Measurements from ENCODE around the gene SETD1A.

Gene SETD1A

DNA sequence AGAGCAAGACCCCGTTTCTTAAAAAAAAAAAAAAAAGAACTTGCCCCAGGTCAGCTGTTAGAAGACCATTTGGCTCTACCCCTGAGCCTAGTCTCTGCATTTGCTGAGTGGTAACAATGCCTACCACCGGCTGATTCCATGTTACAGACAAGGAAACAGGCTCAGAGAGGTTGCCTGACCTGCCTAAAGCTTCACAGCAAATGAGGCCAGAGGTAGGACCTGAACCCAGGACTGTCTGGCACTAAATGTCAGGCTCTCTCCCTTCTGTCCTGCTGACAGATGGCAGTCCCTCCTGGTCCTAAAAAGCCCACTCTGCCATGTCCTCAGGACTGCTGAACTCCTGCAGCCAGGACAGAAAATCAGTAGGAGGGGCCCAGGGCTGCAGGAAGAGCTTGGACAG, 47.1 kb downstream of the SETD1A start:
- no peak overlapping the region for H3K4me3 ChIP-seq (replicated peaks; ENCODE audit: insufficient read depth, low read length)
- TF ChIP-seq REST (IDR thresholded peaks at IDR 0.05; ENCODE audit: insufficient replicate concordance, low read depth), result no peak
- TF ChIP-seq CTCF (IDR thresholded peaks at IDR 0.05; ENCODE audit: insufficient read depth, low read length), result no peak
- no peak for TF ChIP-seq SPI1 (IDR thresholded peaks at IDR 0.05; ENCODE audit: borderline replicate concordance, low read depth)
- no peak for TF ChIP-seq POLR2AphosphoS5 (IDR thresholded peaks at IDR 0.05; ENCODE audit: low read depth)
- no peak for TF ChIP-seq GABPA (IDR thresholded peaks at IDR 0.05; ENCODE audit: low read depth)
- H3K27ac ChIP-seq (replicated peaks), result no peak overlapping the region
- H3K27me3 ChIP-seq (ENCODE audit: insufficient read depth, poor library complexity, severe bottlenecking), result peaks cover 30% of the 10 kb centered on the region
- DNase-seq (ENCODE audit: low read depth in 1 of 2, low spot score in 1 of 2), result no peak

GRCh38 chr16:31005350-31006085, 48.0 kb downstream of the SETD1A start:
- no peak overlapping the region for H3K27ac ChIP-seq (replicated peaks)
- H3K4me3 ChIP-seq (replicated peaks; ENCODE audit: insufficient read depth, low read length), result no peak overlapping the region
- TF ChIP-seq POLR2AphosphoS5 (IDR thresholded peaks at IDR 0.05; ENCODE audit: low read depth) (no peak), GABPA (IDR thresholded peaks at IDR 0.05; ENCODE audit: low read depth) (no peak), SPI1 (IDR thresholded peaks at IDR 0.05; ENCODE audit: borderline replicate concordance, low read depth) (no peak), REST (IDR thresholded peaks at IDR 0.05; ENCODE audit: insufficient replicate concordance, low read depth) (no peak), CTCF (IDR thresholded peaks at IDR 0.05; ENCODE audit: insufficient read depth, low read length) (no peak)
- peaks cover 33% of the 10 kb centered on the region for H3K27me3 ChIP-seq (ENCODE audit: insufficient read depth, poor library complexity, severe bottlenecking)
- no peak for DNase-seq (ENCODE audit: low read depth in 1 of 2, low spot score in 1 of 2)

- TF ChIP-seq CTCF (IDR thresholded peaks at IDR 0.05; ENCODE audit: insufficient read depth, low read length), result no peak
- TF ChIP-seq SPI1 (IDR thresholded peaks at IDR 0.05; ENCODE audit: borderline replicate concordance, low read depth), result no peak
- no peak for TF ChIP-seq POLR2AphosphoS5 (IDR thresholded peaks at IDR 0.05; ENCODE audit: low read depth)
- TF ChIP-seq GABPA (IDR thresholded peaks at IDR 0.05; ENCODE audit: low read depth), result no peak
- TF ChIP-seq REST (IDR thresholded peaks at IDR 0.05; ENCODE audit: insufficient replicate concordance, low read depth), result no peak
- H3K27me3 ChIP-seq (ENCODE audit: insufficient read depth, poor library complexity, severe bottlenecking), result peaks cover 36% of the 10 kb centered on the region
- H3K27ac ChIP-seq (replicated peaks), result no peak overlapping the region
- no peak for DNase-seq (ENCODE audit: low read depth in 1 of 2, low spot score in 1 of 2)
- H3K4me3 ChIP-seq (replicated peaks; ENCODE audit: insufficient read depth, low read length), result no peak overlapping the region
Measured at GRCh38 chr16:31006086-31006385, 48.5 kb downstream of the SETD1A start.
